Liver (tissue), 3 donors: ENCODE results near the gene NUDT4.

ENCODE experiments used
- CTCF ChIP-seq: fragments of 150-350 bp; IDR thresholded peaks from 2 replicates; pipeline ENCODE4 v1.5.1; 2017; ENCODE audit warnings: improper control_type of control experiment, low read depth, low read length; ENCODE audit not compliant: missing input control
- GABPA ChIP-seq, 2 donors: IDR thresholded peaks in 1 of 2; conservative IDR thresholded peaks in 1 of 2; 2 replicates each; pipeline ENCODE4 v1.6.1; 2016; ENCODE audit warnings: antibody characterized with exemption in 2 of 2, mild to moderate bottlenecking in 1 of 2, moderate library complexity in 1 of 2
- SP1 ChIP-seq: IDR thresholded peaks from 2 replicates; pipeline ENCODE4 v1.6.1; 2018; ENCODE audit warnings: antibody characterized with exemption, mild to moderate bottlenecking
- donor health status: healthy.
- donor health status: healthy.

GRCh38 chr12:93369505-93369904 is 8.2 kb upstream of the NUDT4 start:
- TF ChIP-seq SP1: no peak
- no peak for TF ChIP-seq GABPA (IDR thresholded peaks at IDR 0.05 in 1 of 2, conservative IDR thresholded peaks at IDR 0.05 in 1 of 2)
- no peak for TF ChIP-seq CTCF
